PC-9 (cell line): ENCODE measurements around the gene PSTK.

Experiments
- EZH2 ChIP-seq: fragments of 200-600 bp; sonication (generic); IDR thresholded peaks from 2 replicates; pipeline ENCODE4 v1.8.0; 2017; ENCODE audit warnings: antibody characterized with exemption, low read depth
- TF ChIP-seq, protein P1 (sequence below): fragments of 200-600 bp; sonication (generic); conservative IDR thresholded peaks from 2 replicates; pipeline ENCODE4 v1.6.1; 2017; ENCODE audit warnings: mixed run types, antibody characterized with exemption, mild to moderate bottlenecking, moderate library complexity

- TF ChIP-seq, protein P1, sequence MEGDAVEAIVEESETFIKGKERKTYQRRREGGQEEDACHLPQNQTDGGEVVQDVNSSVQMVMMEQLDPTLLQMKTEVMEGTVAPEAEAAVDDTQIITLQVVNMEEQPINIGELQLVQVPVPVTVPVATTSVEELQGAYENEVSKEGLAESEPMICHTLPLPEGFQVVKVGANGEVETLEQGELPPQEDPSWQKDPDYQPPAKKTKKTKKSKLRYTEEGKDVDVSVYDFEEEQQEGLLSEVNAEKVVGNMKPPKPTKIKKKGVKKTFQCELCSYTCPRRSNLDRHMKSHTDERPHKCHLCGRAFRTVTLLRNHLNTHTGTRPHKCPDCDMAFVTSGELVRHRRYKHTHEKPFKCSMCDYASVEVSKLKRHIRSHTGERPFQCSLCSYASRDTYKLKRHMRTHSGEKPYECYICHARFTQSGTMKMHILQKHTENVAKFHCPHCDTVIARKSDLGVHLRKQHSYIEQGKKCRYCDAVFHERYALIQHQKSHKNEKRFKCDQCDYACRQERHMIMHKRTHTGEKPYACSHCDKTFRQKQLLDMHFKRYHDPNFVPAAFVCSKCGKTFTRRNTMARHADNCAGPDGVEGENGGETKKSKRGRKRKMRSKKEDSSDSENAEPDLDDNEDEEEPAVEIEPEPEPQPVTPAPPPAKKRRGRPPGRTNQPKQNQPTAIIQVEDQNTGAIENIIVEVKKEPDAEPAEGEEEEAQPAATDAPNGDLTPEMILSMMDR, result no peak
- TF ChIP-seq EZH2, result no peak
Measured at GRCh38 chr10:122999347-122999746, 19.1 kb downstream of the PSTK start.
